SIG-M5 (cell line): ENCODE results near the gene KLLN.
A peak's percentile ranks its signal among the peaks of the same experiment; 100 is the strongest.
"Not testable (repeated sequence)": the region's sequence is repeated elsewhere in the genome, so short reads cannot be mapped to it uniquely, and the experiment has no call there.

Experiments
- DNase-seq: peaks from one replicate; lab custom pipeline; 2025; lab: John Stamatoyannopoulos, UW

Gene KLLN, protein sequence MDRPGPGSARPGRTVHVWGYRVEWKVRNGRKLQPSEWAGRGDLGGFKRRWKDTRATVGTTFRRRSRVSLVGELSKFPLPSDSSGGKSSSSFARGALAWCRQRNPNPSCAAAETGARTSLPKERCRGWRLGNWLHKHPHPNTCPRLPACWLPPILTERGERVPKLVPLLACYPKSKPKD

DNA sequence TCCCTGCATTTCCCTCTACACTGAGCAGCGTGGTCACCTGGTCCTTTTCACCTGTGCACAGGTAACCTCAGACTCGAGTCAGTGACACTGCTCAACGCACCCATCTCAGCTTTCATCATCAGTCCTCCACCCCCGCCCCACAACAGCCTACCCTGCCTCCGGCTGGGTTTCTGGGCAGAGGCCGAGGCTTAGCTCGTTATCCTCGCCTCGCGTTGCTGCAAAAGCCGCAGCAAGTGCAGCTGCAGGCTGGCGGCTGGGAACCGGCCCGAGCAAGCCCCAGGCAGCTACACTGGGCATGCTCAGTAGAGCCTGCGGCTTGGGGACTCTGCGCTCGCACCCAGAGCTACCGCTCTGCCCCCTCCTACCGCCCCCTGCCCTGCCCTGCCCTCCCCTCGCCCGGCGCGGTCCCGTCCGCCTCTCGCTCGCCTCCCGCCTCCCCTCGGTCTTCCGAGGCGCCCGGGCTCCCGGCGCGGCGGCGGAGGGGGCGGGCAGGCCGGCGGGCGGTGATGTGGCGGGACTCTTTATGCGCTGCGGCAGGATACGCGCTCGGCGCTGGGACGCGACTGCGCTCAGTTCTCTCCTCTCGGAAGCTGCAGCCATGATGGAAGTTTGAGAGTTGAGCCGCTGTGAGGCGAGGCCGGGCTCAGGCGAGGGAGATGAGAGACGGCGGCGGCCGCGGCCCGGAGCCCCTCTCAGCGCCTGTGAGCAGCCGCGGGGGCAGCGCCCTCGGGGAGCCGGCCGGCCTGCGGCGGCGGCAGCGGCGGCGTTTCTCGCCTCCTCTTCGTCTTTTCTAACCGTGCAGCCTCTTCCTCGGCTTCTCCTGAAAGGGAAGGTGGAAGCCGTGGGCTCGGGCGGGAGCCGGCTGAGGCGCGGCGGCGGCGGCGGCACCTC is at the start of gene KLLN, which contains the start of gene PTEN:
TSS of gene KLLN (minus strand) at position 481 of the 891 bp plus-strand sequence. CDS start 1,046 bp downstream, outside the sequence.
TSS of gene PTEN (plus strand) at position 573 of the 891 bp plus-strand sequence. CDS start 845 bp downstream, outside the sequence.
- DNase-seq, result peak; percentile 64

DNA sequence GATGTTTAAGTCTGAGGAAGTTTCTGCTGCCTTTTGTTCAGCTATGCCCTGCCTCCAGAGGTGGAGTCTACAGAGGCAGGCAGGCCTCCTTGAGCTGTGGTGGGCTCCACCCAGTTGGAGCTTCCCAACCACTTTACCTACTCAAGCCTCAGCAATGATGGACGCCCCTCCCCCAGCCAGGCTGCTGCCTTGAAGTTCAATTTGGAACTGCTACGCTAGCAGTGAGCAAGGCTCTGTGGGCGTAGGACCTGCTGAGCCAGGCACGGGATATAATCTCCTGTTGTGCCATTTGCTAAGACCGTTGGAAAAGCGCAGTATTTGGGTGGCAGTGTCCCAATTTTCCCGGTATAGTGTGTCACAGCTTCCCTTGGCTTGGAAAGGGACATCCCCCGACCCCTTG is 40.1 kb upstream of the KLLN start:
- not testable (repeated sequence) for DNase-seq

DNA sequence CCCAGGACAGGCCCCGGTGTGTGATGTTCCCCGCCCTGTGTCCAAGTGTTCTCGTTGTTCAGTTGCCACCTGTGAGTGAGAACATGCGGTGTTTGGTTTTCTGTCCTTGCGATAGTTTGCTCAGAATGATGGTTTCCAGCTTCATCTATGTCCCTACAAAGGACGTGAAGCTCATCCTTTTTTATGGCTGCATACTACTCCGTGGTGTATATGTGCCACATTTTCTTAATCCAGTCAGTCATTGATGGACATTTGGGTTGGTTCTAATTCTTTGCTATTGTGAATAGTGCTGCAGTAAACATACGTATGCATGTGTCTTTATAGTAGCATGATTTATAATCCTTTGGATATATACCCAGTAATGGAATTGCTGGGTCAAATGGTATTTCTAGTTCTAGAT is 34.6 kb upstream of the KLLN start:
- DNase-seq, result not testable (repeated sequence)

DNA sequence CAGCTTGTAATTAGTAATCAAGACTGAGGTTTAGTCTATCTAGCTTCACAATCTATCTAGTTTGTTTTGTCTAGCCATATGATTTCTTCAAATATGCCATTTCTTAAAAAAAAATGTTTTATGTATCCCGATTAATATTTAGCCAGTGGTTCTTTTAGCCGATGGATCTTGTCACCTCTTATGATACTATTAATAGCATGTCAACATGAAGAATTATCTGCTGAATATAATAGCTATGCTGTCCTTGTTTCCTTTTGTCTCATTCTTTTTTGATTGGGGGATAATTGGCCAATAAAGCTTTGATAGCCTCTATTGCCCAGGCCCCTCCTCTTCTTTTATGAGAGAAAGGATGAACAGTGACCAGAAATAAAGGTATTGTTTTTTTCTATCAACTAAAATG is 32.9 kb upstream of the KLLN start:
- DNase-seq, result no peak

DNA sequence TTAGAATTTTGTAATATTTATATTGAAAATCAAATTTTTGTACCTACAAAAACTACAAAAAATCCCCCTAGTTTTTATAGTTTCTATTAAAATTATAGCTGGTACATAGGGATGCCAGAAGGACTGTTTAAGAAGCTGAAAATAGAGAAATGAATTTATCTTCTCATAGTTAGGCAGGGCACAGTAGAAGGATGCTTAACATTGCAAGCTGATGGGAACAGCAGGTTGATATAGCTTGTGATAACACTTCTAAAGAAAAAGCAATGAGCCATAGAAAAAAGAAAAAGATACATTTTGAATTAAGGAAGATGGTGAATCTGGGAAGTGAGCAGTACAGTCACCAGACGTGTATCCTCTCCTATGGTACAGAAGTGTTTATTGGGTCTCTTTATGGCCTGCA is 32.1 kb upstream of the KLLN start:
- DNase-seq, result no peak

DNA sequence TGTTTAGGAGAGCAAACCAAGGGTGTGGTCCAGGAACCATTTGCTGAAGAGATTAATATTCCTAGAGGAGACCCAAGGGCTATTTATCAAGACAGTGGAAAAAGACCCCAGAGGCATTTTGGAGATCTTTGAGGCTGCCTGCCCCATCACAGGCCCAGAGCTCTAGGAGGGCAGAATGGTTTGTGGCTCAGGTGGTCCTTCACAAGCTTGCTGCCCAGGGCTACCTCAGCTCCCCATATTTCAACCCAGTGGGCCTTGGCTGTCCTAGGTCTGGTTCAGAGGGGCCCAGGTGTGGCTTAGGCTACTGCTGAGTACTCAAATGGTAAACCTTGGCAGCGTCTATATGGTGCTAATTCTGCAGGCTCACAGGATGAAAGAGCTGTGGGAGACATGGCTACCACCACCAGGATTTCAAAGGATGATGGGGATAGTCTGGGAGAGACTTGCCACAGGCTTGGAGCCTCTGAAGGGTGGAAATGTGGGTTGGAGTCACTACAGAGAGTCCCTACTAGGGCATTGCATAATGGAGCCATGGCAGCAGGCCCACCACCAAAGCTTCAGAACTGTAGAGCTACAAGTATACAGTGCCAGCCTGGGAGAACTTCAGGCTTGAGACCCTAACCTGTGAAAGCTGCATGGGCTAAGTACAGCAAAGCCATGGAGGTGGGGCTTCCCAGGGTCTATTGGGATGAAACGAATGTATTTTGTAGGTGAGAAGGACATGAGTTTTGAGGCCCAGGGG is 24.4 kb upstream of the KLLN start:
- no peak for DNase-seq

DNA sequence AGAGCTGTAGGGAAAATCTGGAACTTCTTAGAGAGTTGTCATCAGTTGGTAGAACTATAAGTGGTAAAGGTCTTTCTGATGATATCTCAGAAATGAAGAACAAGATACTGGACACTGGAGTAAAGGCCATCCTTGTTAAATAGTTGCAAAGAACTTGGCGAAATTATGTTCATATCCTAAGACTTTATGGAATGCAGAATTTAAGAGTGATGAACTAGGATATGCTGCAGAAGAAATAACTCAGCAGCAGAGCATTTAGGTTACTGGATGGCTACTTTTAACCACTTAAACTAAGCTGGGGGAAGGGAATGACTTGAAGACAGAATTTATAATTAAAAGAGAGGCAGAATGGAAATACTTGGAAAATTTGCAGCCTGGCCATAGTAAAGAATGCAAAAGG is 23.8 kb upstream of the KLLN start:
- no peak for DNase-seq

DNA sequence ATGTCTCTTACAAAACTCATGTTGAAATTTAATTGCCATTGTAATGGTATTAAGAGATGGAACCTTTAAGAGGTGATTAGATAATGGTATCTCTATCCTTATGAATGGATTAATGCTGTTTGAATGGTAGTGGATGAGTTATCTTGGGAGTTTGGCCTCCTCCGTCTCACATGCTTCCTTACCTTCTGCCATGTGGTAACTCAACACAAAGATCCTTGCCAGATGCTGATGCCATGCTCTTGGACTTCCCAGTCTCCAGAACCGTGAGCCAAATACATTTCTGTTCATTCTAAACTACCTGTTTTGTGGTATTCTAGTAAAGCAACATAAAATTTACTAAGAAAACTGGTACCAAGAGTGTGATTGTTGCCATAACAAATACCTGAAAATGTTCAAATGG is 23.3 kb upstream of the KLLN start:
- DNase-seq, result no peak

DNA sequence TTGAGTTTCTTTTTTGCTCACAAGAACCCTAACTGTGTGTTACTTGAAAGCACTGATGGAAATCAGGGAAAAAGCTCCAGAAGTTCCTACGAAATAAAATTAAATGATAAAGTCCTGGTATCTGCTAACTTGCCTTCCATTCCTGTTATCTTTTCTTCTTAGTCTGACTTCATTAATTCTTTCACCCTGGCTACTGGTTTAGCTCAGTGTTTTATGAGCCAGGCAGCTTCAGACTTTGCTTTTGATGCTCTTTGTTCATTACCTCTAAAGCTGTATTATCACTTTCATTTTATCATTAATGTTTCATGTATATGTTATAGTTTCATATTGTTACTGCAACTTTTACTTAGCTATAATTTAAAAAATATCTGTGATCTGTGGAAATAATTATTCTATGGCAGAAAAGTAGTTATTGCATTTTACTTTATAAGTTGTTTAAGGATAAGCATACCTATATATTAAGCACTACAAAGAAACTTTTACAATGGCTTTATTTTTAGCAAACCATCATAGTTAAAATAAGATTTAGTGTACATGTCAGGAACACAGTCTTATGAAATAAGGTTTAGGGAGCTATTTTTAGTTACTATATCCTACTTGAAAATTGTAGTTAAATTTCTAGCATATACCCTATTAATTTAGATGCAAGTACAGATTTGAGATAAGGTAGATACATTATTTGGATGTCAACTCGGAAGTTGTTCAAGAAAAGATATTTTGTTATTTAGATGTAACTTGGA is 19.4 kb upstream of the KLLN start:
- DNase-seq, result no peak

DNA sequence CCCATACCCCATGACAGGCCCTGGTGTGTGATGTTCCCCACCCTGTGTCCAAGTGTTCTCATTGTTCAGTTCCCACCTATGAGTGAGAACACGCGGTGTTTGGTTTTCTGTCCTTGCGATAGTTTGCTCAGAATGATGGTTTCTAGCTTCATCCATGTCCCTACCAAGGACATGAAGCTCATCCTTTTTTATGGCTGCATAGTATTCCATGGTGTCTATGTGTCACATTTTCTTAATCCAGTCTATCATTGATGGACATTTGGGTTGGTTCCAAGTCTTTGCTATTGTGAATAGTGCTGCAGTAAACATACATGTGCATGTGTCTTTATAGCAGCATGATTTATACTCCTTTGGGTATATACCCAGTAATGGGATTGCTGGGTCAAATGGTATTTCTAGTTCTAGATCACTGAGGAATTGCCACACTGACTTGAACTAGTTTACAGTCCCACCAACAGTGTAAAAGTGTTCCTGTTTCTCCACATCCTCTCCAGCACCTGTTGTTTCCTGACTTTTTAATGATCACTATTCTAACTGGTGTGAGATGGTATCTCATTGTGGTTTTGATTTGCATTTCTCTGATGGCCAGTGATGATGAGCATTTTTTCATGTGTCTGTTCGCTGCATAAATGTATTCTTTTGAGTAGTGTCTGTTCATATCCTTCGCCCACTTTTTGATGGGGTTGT is 18.2 kb upstream of the KLLN start:
- DNase-seq, result not testable (repeated sequence)

DNA sequence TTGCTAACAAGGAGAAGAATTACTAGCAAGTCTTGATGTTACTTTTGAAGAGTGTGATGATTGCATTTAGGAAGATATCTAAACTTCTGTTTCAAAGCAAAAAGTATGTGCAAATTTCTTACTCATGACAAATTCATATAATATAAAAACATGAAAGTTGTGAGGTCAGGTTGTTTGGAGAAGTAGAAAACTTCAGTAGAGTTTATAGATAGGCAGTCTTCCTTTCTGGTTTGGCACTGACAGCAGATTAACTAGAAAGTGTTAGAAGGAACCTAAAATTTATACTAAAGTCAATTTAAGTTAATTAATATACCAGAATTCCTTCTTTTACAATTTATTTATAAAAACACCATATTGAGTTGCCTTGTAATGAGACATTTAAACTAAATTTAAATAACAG is 17.0 kb upstream of the KLLN start:
- DNase-seq, result no peak

DNA sequence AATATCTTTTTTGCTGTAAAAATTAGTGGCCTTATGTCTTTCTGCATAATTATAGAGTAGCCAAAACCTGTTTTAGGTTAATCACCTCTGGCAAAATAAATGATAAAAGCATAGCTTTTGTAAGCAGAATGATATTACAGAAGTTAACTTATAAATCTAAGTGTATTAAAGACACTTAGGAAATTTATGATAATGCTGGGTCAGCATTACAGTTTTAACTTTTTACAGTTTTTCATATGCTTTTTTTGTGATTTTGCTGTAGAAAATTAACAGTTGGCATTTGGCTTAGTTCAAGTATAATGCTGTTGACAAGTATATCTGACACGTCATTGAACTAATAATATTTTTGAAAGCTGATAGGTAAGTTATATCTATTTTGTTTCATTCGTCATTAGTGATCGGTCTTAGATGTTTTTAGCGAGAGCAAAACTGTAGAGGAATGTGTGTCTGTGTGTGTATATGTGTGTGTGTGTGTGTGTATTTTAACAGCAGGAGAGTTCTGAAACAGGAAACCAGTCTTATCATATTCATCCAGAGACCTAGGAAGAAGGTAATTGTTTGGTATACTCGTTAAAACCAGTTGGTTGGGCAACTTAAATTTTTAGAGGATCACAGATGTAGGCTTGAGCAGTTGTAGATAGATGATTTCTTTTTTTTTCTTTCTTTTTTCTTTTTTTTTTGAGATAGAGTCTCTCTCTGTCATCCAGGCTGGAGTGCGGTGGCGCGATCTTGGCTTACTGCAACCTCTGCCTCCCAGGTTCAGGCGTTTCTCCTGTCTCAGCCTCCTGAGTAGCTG is 15.5 kb upstream of the KLLN start:
- DNase-seq, result no peak

DNA sequence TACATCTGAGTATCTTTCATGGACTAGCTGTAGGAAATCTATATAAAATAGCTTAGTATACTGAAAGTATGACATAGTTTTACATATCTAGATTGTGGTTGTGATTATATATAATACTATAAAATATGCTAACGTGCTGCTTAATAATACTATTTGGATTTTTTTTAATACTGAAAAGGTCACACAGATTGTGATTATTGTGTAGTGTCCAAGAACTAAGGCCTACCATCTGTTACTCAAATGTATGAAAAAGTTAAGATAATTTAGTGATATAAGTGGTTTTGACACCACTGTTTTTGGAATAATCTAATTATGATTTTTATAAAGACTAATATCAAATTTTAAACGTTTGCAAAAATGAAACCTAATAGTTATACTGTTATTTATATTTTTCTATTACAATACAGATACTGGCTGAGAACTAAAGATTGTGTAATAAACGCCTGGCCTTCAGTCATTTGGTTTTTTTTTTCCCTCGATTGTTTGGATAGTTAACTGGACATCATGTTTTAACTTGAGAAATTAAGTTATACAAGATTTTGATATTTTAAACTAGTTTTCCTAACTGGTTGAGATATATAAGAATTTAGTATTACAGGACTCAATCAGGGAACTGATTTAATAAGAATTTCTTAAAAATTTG is 12.7 kb upstream of the KLLN start:
- no peak for DNase-seq

DNA sequence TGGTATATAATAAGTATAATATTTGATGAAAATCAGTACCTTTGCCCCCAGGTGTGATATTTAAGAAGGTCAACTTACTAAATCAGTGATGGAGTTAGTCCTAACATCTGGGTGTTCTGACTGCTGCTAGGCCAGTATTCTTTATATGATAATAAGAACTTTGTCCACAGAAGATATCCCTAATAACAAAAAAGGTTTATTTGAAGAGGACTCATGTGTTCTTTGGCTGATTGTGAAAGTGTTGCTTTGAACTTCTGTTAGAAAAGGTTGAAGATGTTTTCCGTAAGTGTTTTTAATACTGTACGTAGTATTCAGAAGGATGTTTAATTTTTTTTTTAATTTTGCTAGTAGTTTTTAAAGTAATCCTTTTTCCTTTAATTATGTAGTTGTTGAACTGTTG is 10.3 kb upstream of the KLLN start:
- DNase-seq, result no peak

DNA sequence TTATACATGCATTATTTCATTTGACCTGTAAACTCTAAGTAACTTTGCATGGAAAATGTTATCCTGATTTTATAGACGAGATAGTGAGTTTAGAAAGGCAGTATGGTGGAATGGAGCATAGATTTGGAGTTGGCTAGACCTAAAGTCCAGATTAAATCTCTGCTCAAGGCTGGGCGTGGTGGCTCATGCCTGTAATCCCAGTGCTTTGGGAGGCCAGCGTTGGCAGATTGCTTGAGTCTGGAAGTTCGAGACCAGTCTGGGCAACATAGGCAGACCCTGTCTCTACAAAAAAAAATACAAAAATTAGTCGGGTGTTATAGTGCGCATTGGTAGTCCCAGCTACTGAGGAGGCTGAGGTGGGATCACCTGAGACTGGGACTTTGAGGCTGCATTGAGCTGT is 9.5 kb upstream of the KLLN start:
- DNase-seq, result no peak

DNA sequence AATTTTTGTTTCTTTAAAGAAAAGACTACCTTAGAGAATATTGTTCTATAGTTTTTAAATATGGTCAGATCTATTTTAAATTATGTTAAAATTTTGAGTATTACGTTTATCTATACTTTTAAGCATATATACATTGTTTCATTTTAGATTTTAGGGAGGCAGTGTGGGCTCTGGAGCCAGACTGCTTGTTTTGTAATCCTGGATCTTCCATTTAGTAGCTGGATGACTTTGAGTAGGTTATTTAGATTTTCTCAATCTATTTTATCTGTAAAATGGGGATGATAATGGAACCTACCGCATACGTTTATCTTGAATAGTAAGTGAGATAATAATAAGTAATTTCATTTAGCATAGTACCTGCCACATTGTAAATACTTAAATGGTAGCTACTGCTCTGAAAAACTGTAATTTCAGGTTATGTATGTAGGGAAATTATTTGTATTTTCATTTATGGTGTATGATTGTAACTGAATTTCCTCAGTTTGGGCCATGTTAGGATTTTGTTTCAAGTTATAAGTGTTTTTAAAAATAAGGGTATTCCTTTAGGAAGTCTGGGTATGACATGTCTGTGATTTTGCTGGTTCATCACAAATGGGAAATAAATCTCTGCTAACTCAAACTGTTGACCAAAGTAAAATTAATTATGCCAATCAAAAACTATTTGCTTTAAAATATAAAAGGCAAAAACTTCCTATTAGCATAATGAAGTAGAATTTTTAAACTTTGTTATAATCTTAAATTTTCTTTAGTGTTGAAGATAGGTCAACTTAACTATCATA is 6.6 kb upstream of the KLLN start:
- no peak for DNase-seq

DNA sequence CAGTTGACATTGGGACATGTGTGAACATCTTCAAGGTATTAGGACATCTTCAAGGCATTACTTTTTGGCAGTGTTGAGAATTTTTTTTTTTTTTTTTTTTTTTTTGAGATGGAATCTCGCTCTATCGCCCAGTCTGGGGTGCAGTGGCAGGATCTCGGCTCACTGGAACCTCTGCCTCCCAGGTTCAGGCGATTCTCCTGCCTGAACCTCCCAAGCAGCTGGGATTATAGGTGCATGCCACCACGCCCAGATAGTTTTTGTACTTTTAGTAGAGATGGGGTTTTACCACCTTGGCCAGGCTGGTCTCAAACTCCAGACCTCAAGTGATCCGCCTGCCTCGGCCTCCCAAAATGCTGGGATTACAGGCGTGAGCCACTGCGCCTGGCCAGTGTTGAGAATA is 5.8 kb upstream of the KLLN start:
- DNase-seq, result not testable (repeated sequence)

DNA sequence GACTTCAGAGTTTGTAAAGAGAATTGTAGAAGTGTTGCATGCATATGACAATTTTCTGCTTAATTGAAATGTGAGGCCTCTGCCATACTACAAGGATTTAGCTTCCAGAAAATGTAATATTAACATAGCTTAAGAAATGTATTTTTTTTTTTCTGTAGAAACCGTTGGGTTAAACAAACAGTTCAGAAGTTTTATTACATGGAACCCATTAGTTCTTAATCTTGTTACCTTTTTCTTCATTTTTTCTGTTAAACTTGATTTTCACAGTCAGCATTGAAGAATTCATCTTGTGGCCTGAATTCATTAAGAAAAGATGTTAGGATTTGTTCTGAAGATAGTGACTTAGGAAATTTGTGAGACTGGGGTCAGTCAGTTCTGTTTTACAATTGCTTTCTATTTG is 4.9 kb upstream of the KLLN start:
- no peak for DNase-seq

DNA sequence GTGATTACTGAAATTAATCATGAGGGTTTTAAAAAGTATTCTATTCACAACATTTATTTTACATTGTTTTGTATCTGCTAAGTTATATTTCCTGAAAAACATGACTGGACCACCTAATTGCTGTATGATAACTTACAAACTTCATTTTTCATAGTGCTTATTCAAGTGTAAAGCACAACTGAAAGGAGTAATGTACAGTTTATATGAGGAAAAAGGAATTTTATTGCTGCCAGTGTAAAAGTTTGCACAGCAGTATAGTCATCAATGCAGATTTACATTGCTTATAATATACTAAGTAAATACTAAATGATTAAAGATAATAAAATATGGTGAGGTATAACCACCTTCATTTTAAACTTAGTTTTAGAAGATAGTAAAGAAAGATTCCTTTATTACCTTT is 4.1 kb upstream of the KLLN start:
- DNase-seq, result no peak
